Esophagus muscularis mucosa (tissue), 4 donors: ENCODE results near the gene PSMD5.

ENCODE experiments used
- EP300 ChIP-seq: sonication (generic); formaldehyde crosslinking; IDR thresholded peaks from one replicate; pipeline ENCODE4 v1.6.1; 2017; ENCODE audit warnings: antibody characterized with exemption
- POLR2A ChIP-seq: fragments of 450-650 bp; IDR thresholded peaks from one replicate; pipeline ENCODE4 v1.6.1; 2017; ENCODE audit warnings: antibody characterized with exemption, moderate library complexity, mild to moderate bottlenecking, low read depth
- POLR2AphosphoS5 ChIP-seq, 2 donors: sonication (generic); formaldehyde crosslinking; IDR thresholded peaks; one replicate each; pipeline ENCODE4 v1.6.1; 2017; ENCODE audit warnings: antibody characterized with exemption in 2 of 2
- TF ChIP-seq, protein P1 (sequence below), 3 experiments: fragments of 200-600 bp in 2 of 3; fragments of 450-650 bp in 1 of 3; sonication (generic) in 2 of 3; IDR thresholded peaks; one replicate each; pipeline ENCODE4 v1.5.1; 2017 to 2019; ENCODE audit warnings: antibody characterized with exemption in 3 of 3, mild to moderate bottlenecking in 2 of 3, moderate library complexity in 1 of 3

DNA sequence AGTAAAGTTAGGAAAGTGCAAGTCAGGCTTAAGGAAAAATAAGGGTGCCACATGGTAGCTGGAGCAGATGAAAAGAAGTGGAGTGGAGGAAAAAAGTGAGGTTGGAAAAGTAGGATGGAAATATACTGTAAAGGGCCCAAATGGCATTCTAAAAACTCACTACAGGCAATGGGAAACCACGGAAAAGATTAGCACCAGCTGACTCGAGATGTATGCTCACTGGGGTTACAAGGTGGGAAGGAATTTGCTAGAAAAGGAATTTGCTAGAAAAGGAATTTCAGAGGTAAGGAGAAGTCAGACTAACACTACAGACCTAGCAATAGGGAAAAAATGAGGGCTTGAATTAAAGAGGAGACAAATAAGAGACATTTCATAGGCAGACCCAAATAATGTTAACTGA is 3.6 kb downstream of the PSMD5 start:
- TF ChIP-seq POLR2AphosphoS5 (IDR thresholded peaks at IDR 0.05): no peak
- TF ChIP-seq, protein P1, sequence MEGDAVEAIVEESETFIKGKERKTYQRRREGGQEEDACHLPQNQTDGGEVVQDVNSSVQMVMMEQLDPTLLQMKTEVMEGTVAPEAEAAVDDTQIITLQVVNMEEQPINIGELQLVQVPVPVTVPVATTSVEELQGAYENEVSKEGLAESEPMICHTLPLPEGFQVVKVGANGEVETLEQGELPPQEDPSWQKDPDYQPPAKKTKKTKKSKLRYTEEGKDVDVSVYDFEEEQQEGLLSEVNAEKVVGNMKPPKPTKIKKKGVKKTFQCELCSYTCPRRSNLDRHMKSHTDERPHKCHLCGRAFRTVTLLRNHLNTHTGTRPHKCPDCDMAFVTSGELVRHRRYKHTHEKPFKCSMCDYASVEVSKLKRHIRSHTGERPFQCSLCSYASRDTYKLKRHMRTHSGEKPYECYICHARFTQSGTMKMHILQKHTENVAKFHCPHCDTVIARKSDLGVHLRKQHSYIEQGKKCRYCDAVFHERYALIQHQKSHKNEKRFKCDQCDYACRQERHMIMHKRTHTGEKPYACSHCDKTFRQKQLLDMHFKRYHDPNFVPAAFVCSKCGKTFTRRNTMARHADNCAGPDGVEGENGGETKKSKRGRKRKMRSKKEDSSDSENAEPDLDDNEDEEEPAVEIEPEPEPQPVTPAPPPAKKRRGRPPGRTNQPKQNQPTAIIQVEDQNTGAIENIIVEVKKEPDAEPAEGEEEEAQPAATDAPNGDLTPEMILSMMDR (IDR thresholded peaks at IDR 0.05): no peak
- no peak for TF ChIP-seq POLR2A
- no peak for TF ChIP-seq EP300
